H54 (cell line): Measurements from ENCODE around the gene CHRNA1.

Source experiments
- DNase-seq: peaks from one replicate; pipeline ENCODE4 v3.0.0; 2011; ENCODE audit warnings: low spot score, mixed read lengths; ENCODE audit not compliant: insufficient read length
- FAIRE-seq: peaks from 3 replicates; lab custom pipeline; 2011; peaks lifted over from hg19 to GRCh38; lab: Jason Lieb, UNC
- POLR2A ChIP-seq: IDR thresholded peaks from 2 replicates; pipeline ENCODE4 v1.6.1; 2011; ENCODE audit warnings: low read depth, mild to moderate bottlenecking, low read length

CHRNA1 gene

GRCh38 chr2:174764280-174765255 lies at the start of gene CHRNA1:
Gene CHRNA1, minus strand, starts transcription at chr2:174764472. Its CDS starts 78 bp downstream, at chr2:174764394.
- no peak for TF ChIP-seq POLR2A
- DNase-seq: no peak
- no peak for FAIRE-seq

GRCh38 chr2:174812037-174812436 lies 47.8 kb upstream of the CHRNA1 start:
- TF ChIP-seq POLR2A: no peak
- FAIRE-seq (no peak), DNase-seq (no peak)

GRCh38 chr2:174807931-174808330 lies 43.7 kb upstream of the CHRNA1 start:
- FAIRE-seq (no peak), DNase-seq (no peak)
- no peak for TF ChIP-seq POLR2A

GRCh38 chr2:174805803-174806202 lies 41.5 kb upstream of the CHRNA1 start:
- FAIRE-seq: no peak
- DNase-seq: no peak
- no peak for TF ChIP-seq POLR2A

GRCh38 chr2:174802459-174802858 lies 38.2 kb upstream of the CHRNA1 start:
- DNase-seq (no peak), FAIRE-seq (no peak)
- TF ChIP-seq POLR2A: no peak

GRCh38 chr2:174800436-174801205 lies 36.3 kb upstream of the CHRNA1 start:
- DNase-seq: no peak
- no peak for TF ChIP-seq POLR2A
- no peak for FAIRE-seq

- TF ChIP-seq POLR2A: no peak
- no peak for DNase-seq
- FAIRE-seq: no peak
These were observed 34.5 kb upstream of the CHRNA1 start for GRCh38 chr2:174798801-174799200.

- DNase-seq (no peak), FAIRE-seq (no peak)
- no peak for TF ChIP-seq POLR2A
These were observed 33.6 kb upstream of the CHRNA1 start for GRCh38 chr2:174797781-174798276.

- no peak for TF ChIP-seq POLR2A
- DNase-seq (no peak), FAIRE-seq (no peak)
These were observed 32.1 kb upstream of the CHRNA1 start for GRCh38 chr2:174796319-174796771.

- DNase-seq (no peak), FAIRE-seq (no peak)
- no peak for TF ChIP-seq POLR2A
These were observed 30.6 kb upstream of the CHRNA1 start for GRCh38 chr2:174794851-174795374.

- no peak for DNase-seq
- no peak for TF ChIP-seq POLR2A
- FAIRE-seq: no peak
These were observed 28.2 kb upstream of the CHRNA1 start for GRCh38 chr2:174792309-174793025.

GRCh38 chr2:174791746-174792280 lies 27.5 kb upstream of the CHRNA1 start:
- FAIRE-seq (no peak), DNase-seq (no peak)
- TF ChIP-seq POLR2A: no peak

GRCh38 chr2:174791020-174791419 lies 26.7 kb upstream of the CHRNA1 start:
- TF ChIP-seq POLR2A: no peak
- FAIRE-seq: no peak
- DNase-seq: no peak
